Vagina (tissue), 2 donors: ENCODE data around the gene PDGFRA.

ENCODE experiments used
- CTCF ChIP-seq, 3 experiments: fragments of 450-650 bp in 2 of 3; fragments of 200-600 bp in 1 of 3; sonication (generic) in 1 of 3; IDR thresholded peaks; one replicate each; pipeline ENCODE4 v1.5.1; 2017 to 2019; ENCODE audit warnings: antibody characterized with exemption in 3 of 3, mild to moderate bottlenecking in 2 of 3, moderate library complexity in 2 of 3
- POLR2A ChIP-seq, 2 donors: fragments of 450-650 bp; IDR thresholded peaks; one replicate each; pipeline ENCODE4 v1.6.1; 2017; ENCODE audit warnings: antibody characterized with exemption in 2 of 2, mild to moderate bottlenecking in 2 of 2, moderate library complexity in 2 of 2
- POLR2AphosphoS5 ChIP-seq, 2 donors: sonication (generic); formaldehyde crosslinking; IDR thresholded peaks; one replicate each; pipeline ENCODE4 v1.9.0; 2017; ENCODE audit warnings: antibody characterized with exemption in 2 of 2, mild to moderate bottlenecking in 2 of 2, low read depth in 1 of 2; ENCODE audit not compliant: insufficient read depth in 1 of 2

- no peak for TF ChIP-seq CTCF (IDR thresholded peaks at IDR 0.05)
- TF ChIP-seq POLR2AphosphoS5 (IDR thresholded peaks at IDR 0.05; ENCODE audit: insufficient read depth in 1 of 2, low read depth in 1 of 2): peak; percentile 42 to 95
- no peak for TF ChIP-seq POLR2A (IDR thresholded peaks at IDR 0.05)
Measured at GRCh38 chr4:54281054-54281766, 52.1 kb downstream of the PDGFRA start.
